Measurements from ENCODE around the gene CZIB.

DNA sequence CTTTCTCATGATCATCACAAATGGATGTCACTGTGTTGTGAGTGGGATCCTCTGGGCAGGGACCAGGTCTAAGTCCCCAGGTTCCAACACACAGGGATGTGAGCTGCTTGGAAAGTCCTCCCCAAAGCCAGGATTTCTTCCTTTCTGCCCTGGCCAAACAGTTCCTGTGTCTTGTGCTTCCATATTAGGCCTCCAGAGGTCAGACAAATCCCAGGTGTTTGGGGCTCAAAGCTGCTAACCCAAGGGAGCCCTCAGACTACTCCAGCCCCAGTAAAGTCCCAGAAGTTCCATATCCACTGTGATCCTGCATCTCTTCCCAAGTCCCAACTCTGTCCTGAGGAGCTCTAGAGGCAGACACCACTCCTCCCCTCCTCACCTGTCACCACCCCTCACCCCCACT is 45.6 kb upstream of the CZIB start:
- TF ChIP-seq POLR2AphosphoS5 (IDR thresholded peaks at IDR 0.05; ENCODE audit: low read depth, low read length) (no peak), REST (IDR thresholded peaks at IDR 0.05; ENCODE audit: insufficient read depth in 1 of 2, low read depth in 2 of 2, low read length in 2 of 2) (no peak), SIN3A (IDR thresholded peaks at IDR 0.05; ENCODE audit: borderline replicate concordance, insufficient read depth, low read length) (no peak), TAF1 (IDR thresholded peaks at IDR 0.05; ENCODE audit: borderline replicate concordance, insufficient read depth, low read length) (no peak), FOXP2 (optimal IDR thresholded peaks at IDR 0.05; ENCODE audit: borderline replicate concordance, extremely low read depth, extremely low read length, insufficient read depth) (no peak)

Measured in PFSK-1 (cell line).